MCF 10A (cell line): Measurements from ENCODE around the gene DIPK1A. TPM values are rescaled to one million over a fixed set of nuclear protein-coding genes. Genes with fewer than 3 reads are reported as not detected.

Experiments used
- BruUV-seq: library from RNA; stranded (reverse); fragments of 400-500 nt; replicated peaks from 2 replicates; lab custom pipeline; 2021; lab: Mats Ljungman, UMichigan
- CTCF ChIA-PET: fragments of 300-600 bp; sonication (Branson Sonifier 250); formaldehyde crosslinking; extraction: SDS; loops from one replicate; lab custom pipeline; 2021; ENCODE audit warnings: antibody characterized with exemption, inconsistent platforms; lab: Yijun Ruan, JAX
- POLR2A ChIA-PET: fragments of 300-600, 350-650 bp; sonication (Branson Sonifier 250); formaldehyde crosslinking; extraction: SDS; loops from one replicate; lab custom pipeline; 2020; ENCODE audit warnings: antibody characterized with exemption, inconsistent platforms; lab: Yijun Ruan, JAX
- DNase-seq: peaks from one replicate; pipeline ENCODE4 v3.0.0-alpha.2; 2018; ENCODE audit not compliant: unreplicated experiment
- H3K27ac Mint-ChIP-seq: one replicate; pipeline ENCODE4 v1.8.0; 2022; ENCODE audit warnings: mild to moderate bottlenecking, low read depth, mixed read lengths; ENCODE audit not compliant: unreplicated experiment
- H3K27me3 Mint-ChIP-seq: one replicate; pipeline ENCODE4 v1.8.0; 2022; ENCODE audit warnings: mixed read lengths; ENCODE audit not compliant: insufficient read depth, unreplicated experiment
- H3K36me3 Mint-ChIP-seq: one replicate; pipeline ENCODE4 v1.8.0; 2022; ENCODE audit warnings: mild to moderate bottlenecking, moderate library complexity, mixed read lengths; ENCODE audit not compliant: insufficient read depth, unreplicated experiment
- H3K4me1 Mint-ChIP-seq: one replicate; pipeline ENCODE4 v1.8.0; 2022; ENCODE audit warnings: mixed read lengths; ENCODE audit not compliant: insufficient read depth, unreplicated experiment
- H3K4me3 Mint-ChIP-seq: one replicate; pipeline ENCODE4 v1.8.0; 2022; ENCODE audit warnings: mild to moderate bottlenecking, moderate library complexity, mixed read lengths; ENCODE audit not compliant: unreplicated experiment
- H3K9me3 Mint-ChIP-seq: one replicate; pipeline ENCODE4 v1.8.0; 2022; ENCODE audit warnings: mixed read lengths; ENCODE audit not compliant: unreplicated experiment
- intact Hi-C: fragments of 100-400 bp; cut with micrococcal nuclease; formaldehyde crosslinking; loops from 2 replicates; pipeline ENCODE4 v1.14.1; 2022
- total RNA-seq: library from RNA; stranded (reverse); gene quantifications from 2 replicates; pipeline ENCODE4 v1.2.3, GENCODE V29; 2022
- TF ChIP-seq, protein P1 (sequence below): fragments of 200-600 bp; IDR thresholded peaks from one replicate; pipeline ENCODE4 v1.8.0; 2022; ENCODE audit warnings: antibody characterized with exemption, mild to moderate bottlenecking; ENCODE audit not compliant: unreplicated experiment

DIPK1A gene
- total RNA-seq, 1 experiment from 2014 or later = 3.8 TPM

DNA sequence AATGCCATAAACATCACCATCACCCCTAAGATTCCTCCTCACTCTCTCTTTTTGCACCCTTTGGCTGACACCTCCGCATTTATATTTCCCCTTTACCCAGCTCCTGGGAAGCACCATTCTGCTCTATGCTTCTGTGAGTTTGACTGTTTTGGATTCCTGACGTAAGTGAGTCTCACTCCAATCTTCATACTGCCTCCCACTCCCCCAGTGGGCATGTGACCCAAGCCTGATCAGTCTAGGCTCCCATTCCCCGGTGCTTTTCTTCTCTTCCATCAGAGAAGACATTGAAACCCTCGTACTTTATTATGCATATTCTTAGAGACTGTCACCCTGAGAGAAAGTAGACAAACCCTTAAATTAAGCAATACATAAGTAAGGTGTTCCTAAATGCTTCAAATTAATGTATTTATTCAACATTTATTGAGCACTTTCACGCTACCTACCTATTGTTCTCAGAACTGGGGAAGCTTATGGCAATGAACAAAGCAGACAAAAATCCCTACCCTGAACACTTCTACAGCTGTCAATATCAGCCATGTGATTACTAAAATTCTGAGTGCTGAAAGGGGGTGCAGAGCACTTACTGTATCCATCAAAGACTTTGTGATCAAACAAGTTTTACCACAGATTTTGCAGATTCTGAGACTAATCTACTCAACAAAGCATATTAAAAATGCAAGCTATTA, 43.4 kb upstream of the DIPK1A start:
- Mint-ChIP-seq H3K27me3 (peaks cover 46% of the 10 kb centered on the region), H3K4me1 (no peaks in the 10 kb centered on the region), H3K27ac (no peak overlapping the region), H3K4me3 (no peak overlapping the region), H3K9me3 (no peaks in the 10 kb centered on the region), H3K36me3 (no peaks in the 10 kb centered on the region)
- BruUV-seq = no TSS peak
- CTCF ChIA-PET = interaction anchor here (0.7 to 3.5 kb wide), 3 partner anchors 11 to 44 kb away, joined by 3 to 33 read pairs (median 3); no protein-coding TSS in a partner anchor
- intact Hi-C loops = no loop called here
- TF ChIP-seq, protein P1, sequence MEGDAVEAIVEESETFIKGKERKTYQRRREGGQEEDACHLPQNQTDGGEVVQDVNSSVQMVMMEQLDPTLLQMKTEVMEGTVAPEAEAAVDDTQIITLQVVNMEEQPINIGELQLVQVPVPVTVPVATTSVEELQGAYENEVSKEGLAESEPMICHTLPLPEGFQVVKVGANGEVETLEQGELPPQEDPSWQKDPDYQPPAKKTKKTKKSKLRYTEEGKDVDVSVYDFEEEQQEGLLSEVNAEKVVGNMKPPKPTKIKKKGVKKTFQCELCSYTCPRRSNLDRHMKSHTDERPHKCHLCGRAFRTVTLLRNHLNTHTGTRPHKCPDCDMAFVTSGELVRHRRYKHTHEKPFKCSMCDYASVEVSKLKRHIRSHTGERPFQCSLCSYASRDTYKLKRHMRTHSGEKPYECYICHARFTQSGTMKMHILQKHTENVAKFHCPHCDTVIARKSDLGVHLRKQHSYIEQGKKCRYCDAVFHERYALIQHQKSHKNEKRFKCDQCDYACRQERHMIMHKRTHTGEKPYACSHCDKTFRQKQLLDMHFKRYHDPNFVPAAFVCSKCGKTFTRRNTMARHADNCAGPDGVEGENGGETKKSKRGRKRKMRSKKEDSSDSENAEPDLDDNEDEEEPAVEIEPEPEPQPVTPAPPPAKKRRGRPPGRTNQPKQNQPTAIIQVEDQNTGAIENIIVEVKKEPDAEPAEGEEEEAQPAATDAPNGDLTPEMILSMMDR = no peak
- no peak for DNase-seq
- POLR2A ChIA-PET = no interaction called here

DNA sequence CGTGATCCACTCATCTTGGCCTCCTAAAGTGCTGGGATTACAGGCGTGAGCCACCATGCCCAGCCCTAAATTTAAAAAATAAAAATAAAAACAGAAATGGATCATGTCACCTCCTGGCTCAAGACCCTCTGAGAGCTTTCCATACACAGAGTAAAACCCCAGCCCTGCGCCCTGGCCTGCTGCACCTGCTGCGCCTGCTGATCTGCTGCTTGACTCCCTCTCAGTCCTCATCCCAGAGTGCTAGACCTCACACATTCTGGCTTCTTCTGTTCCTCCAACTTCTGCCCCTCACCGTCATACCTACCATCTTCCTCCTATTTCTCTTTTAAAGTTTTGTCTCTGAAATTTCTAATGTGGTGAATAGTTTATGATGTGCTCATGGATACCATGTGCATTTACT, 42.7 kb upstream of the DIPK1A start:
- H3K9me3 Mint-ChIP-seq = no peaks in the 10 kb centered on the region
- H3K27ac Mint-ChIP-seq = no peak overlapping the region
- POLR2A ChIA-PET = no interaction called here
- DNase-seq = no peak
- no TSS peak for BruUV-seq
- H3K36me3 Mint-ChIP-seq = no peaks in the 10 kb centered on the region
- H3K4me3 Mint-ChIP-seq = no peak overlapping the region
- no peaks in the 10 kb centered on the region for H3K4me1 Mint-ChIP-seq
- H3K27me3 Mint-ChIP-seq = peaks cover 46% of the 10 kb centered on the region
- TF ChIP-seq, protein P1 = no peak
- CTCF ChIA-PET = interaction anchor here (0.9 to 3.5 kb wide), 5 partner anchors 10 to 156 kb away, joined by 3 to 33 read pairs (median 4); no protein-coding TSS in a partner anchor
- intact Hi-C loops = no loop called here

DNA sequence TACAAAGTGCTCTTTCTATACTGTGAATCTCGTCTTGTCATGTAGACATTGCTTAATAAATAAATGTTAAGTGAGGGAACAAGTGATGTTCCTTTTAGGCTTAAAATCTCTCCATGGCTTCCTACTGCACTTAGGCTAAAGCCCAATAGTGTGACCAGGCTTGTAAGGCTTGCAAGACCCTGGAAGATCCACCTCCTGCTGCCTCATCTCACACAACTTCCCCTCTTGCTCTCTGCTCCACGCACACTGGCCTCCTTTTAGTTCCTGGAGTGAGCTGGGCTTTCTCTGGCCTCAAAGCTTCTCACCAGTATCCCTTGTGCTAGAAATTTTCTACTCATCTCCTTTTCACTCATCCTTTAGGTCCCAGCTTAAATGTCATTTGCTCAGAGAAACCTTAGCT, 41.5 kb upstream of the DIPK1A start:
- Mint-ChIP-seq H3K4me3 (no peak overlapping the region), H3K36me3 (no peaks in the 10 kb centered on the region), H3K27me3 (peaks cover 46% of the 10 kb centered on the region), H3K4me1 (no peaks in the 10 kb centered on the region), H3K27ac (no peak overlapping the region), H3K9me3 (no peaks in the 10 kb centered on the region)
- intact Hi-C loops = no loop called here
- ChIA-PET CTCF (interaction anchor here (0.6 to 3.5 kb wide), 8 partner anchors 9 to 679 kb away, joined by 3 to 33 read pairs (median 3); no protein-coding TSS in a partner anchor), POLR2A (interaction anchor here (1.1 kb wide), 1 partner anchor 11 kb away, joined by 3 read pairs; no protein-coding TSS in a partner anchor)
- DNase-seq = no peak
- TF ChIP-seq, protein P1 = no peak
- BruUV-seq = no TSS peak

DNA sequence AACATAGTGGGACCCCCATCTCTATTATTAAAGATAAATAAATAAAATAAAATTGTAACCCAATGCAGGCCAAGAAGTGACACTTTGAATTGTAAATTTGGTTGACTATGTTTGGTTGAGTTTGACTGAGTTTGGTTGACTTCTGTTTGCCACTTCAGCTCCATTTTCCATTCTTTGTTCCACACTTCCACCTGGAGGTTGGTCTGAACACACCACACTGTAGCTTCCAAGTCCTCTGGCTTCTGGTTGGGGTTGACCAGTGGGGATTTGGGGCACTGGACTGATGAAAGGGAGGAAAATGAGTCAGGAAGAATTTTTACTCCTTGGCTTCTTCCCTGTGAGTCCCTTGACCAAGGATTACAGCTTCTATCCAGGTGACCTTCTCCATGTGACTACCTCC, 40.6 kb upstream of the DIPK1A start:
- no TSS peak for BruUV-seq

More for the DNA sequence above, 40.6 kb upstream of the DIPK1A start:
- DNase-seq = no peak
- TF ChIP-seq, protein P1 = no peak
- no peak overlapping the region for H3K4me3 Mint-ChIP-seq
- CTCF ChIA-PET = interaction anchor here (1.0 to 3.9 kb wide), 3 partner anchors 41 to 148 kb away, joined by 3 to 24 read pairs (median 4); partner anchors contain the start of gene DIPK1A
- intact Hi-C loops = no loop called here
- no peaks in the 10 kb centered on the region for H3K36me3 Mint-ChIP-seq
- H3K27ac Mint-ChIP-seq = no peak overlapping the region
- POLR2A ChIA-PET = interaction anchor here (1.6 kb wide), 2 partner anchors 41 to 77 kb away, joined by 4 to 7 read pairs; partner anchors contain the start of genes DIPK1A and MTF2
- H3K4me1 Mint-ChIP-seq = no peaks in the 10 kb centered on the region
- no peaks in the 10 kb centered on the region for H3K9me3 Mint-ChIP-seq
- H3K27me3 Mint-ChIP-seq = peaks cover 46% of the 10 kb centered on the region
